Duodenal mucosa (tissue), 2 donors: ENCODE measurements around the gene PKD1L1.
A peak's percentile ranks its signal among the peaks of the same experiment; 100 is the strongest.
"Not testable (repeated sequence)": the region's sequence is repeated elsewhere in the genome, so short reads cannot be mapped to it uniquely, and the experiment has no call there.

ENCODE experiments used
- H3K27ac ChIP-seq: one replicate; pipeline ENCODE4 v1.7.0; 2013; ENCODE audit warnings: low read depth, low read length
- H3K27me3 ChIP-seq, 2 donors: one replicate each; pipeline ENCODE4 v1.7.0; 2013; ENCODE audit warnings: low read length in 2 of 2, control low read depth in 1 of 2; ENCODE audit not compliant: insufficient read depth in 2 of 2, control insufficient read depth in 1 of 2
- H3K36me3 ChIP-seq, 2 donors: one replicate each; pipeline ENCODE4 v1.7.0; 2013; ENCODE audit warnings: low read length in 2 of 2, control low read depth in 1 of 2; ENCODE audit not compliant: insufficient read depth in 2 of 2, control insufficient read depth in 1 of 2
- H3K4me1 ChIP-seq, 2 donors: one replicate each; pipeline ENCODE4 v1.7.0; 2013; ENCODE audit warnings: low read length in 2 of 2, control low read depth in 1 of 2; ENCODE audit not compliant: insufficient read depth in 2 of 2, control insufficient read depth in 1 of 2
- H3K4me3 ChIP-seq, 2 donors: one replicate each; pipeline ENCODE4 v1.7.0; 2013; ENCODE audit warnings: low read length in 2 of 2, low read depth in 1 of 2
- H3K9ac ChIP-seq, 2 donors: one replicate each; pipeline ENCODE4 v1.7.0; 2013; ENCODE audit warnings: low read length in 2 of 2, low read depth in 1 of 2
- H3K9me3 ChIP-seq, 2 donors: one replicate each; pipeline ENCODE4 v1.7.0; 2013; ENCODE audit warnings: low read length in 2 of 2, control low read depth in 1 of 2; ENCODE audit not compliant: control insufficient read depth in 1 of 2

The PKD1L1 gene

DNA sequence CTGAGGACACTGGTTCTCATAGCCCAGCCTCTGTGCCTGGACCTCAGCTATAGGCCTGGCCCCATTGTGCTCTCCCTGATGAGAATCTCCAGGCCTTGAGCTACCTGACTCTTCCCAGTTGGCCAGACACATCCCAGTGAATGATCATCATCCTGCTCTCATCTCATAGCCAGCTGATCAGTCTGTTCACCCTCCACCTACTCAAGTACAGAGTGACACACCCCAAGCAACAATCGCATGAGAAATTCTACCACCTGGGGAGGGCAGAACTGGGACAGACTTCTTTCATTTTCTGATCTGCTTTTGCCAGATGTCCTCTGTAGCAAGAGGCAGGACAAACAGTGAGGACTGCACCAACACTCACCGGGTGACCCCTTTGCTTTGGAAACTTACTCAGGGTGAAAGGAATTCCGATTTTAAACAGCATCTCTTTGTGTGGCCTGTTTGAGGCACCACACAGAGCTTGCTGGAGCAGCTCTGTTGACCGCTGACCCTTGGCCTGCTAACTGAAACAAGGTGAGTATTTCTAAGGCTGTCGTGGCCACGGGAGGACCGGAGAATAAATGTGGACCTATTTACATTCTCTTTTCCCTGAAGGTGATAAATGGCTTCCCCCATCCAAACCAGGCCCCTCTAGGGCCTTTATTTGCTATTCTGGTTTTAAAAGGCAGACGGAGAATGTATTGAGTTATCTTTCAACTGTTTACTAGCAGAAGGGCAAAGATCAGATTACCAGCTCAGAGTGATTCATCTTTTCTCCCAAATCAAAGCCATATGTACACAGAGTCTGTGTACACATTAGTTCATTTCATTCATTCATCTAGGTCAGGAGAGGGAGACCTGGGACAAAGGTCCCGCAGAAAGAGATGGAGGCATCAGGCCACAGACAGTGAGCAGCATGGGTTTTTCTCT is 184.9 kb downstream of the PKD1L1 start:
- Histone ChIP-seq H3K36me3 (no peaks in the 10 kb centered on the region), H3K4me3 (peak overlapping the region in 1 of 2 donors; percentile 38), H3K4me1 (peaks cover 11 to 15% of the 10 kb centered on the region in 2 donors), H3K9ac (no peak overlapping the region), H3K27ac (no peak overlapping the region), H3K27me3 (no peaks in the 10 kb centered on the region), H3K9me3 (no peaks in the 10 kb centered on the region)

DNA sequence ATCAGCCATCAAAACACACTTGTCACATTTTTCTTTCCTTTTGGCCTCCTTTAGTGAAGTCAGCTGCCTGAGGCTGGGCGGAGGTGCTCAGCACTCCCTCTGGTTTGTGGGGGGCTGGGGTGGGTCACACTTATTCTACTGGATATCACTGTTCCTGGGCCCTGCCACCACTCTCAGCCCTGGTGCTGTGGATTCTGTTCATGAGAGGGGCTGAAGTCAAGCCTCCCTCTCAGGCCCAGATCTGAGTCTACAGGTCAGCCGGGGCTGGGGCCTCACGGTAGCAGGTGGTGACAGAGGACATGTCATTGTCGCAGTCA is 185.6 kb downstream of the PKD1L1 start:
- Histone ChIP-seq H3K27ac (no peak overlapping the region), H3K27me3 (no peaks in the 10 kb centered on the region), H3K36me3 (no peaks in the 10 kb centered on the region)

DNA sequence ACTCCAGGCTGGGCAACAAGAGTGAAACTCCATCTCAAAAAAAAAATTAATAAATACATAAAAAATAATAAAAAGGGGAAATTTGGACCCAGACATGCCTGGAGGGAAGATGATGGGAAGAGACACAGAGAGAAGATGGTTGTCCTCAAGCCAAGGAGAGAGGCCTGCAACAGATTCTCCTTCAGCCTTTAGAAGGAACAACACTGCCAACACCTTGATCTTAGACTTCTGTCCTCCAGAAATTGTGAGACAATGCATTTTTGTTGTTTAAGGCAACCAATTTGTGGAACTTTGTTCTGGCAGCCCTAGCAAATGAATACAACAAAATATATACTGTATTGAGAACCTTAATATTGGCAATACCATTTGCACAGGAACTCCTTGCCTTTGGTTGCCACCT is 186.1 kb downstream of the PKD1L1 start:
- no peaks in the 10 kb centered on the region for H3K27me3 ChIP-seq
- no peaks in the 10 kb centered on the region for H3K36me3 ChIP-seq
- no peaks in the 10 kb centered on the region for H3K9me3 ChIP-seq
- H3K4me3 ChIP-seq, result no peak overlapping the region
- no peak overlapping the region for H3K27ac ChIP-seq
- peaks cover 11 to 15% of the 10 kb centered on the region in 2 donors for H3K4me1 ChIP-seq
- H3K9ac ChIP-seq, result no peak overlapping the region

More for the DNA sequence above, 185.6 kb downstream of the PKD1L1 start:
- Histone ChIP-seq H3K4me3 (no peak overlapping the region), H3K4me1 (peaks cover 11 to 15% of the 10 kb centered on the region in 2 donors), H3K9me3 (no peaks in the 10 kb centered on the region), H3K9ac (no peak overlapping the region)

DNA sequence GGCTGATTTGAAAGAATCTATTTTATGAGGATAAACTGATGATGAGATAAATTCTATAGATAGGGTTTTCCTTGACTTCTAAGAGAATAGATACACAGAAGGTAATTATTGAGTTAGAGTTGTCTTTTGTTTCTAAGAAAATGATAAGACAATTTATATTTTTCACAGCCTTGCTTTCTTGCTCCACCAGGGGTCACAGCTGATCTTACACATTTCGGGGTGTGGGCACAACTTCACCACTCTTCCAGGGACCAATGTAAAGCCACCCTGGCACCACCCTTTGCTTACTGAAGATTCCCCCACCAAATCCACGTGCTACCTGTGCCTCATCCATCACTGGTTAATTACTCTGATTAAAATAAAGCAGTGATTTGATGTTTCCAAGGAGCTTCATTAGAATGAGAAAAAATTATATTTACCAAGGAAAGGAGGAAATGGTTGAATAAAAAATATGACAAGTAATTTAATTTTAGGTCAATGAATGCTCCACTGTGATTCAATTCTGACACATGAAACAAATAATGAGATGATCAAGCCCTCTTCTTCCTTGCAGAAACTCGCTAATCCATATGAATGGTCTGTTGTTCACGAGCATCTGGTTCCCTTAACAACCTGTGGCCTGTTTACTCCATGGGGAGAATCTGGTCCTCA is 189.1 kb downstream of the PKD1L1 start:
- no peaks in the 10 kb centered on the region for H3K9me3 ChIP-seq
- H3K4me3 ChIP-seq, result no peak overlapping the region
- no peaks in the 10 kb centered on the region for H3K27me3 ChIP-seq
- no peaks in the 10 kb centered on the region for H3K36me3 ChIP-seq
- peaks cover 11 to 15% of the 10 kb centered on the region in 2 donors for H3K4me1 ChIP-seq
- H3K27ac ChIP-seq, result no peak overlapping the region
- H3K9ac ChIP-seq, result no peak overlapping the region

DNA sequence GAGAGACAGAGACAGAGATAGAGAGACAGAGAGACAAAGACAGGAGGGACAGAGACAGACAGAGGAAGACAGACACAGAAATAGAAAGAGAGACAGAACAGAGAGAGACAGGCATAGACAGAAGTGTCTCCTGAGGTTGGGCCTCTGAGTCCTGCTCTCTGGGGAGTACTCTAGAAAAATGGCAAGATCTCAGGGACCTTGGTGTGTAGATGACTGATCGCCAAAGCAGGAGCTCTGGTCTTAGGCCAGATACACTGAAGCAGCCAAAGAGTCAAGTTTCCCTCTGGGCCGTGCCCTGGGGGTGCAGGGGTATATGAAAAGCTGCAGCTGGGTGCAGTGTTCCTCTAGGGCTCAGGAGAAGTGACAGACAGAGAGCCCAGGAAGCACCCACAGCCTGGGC is 189.7 kb downstream of the PKD1L1 start:
- Histone ChIP-seq H3K36me3 (no peaks in the 10 kb centered on the region), H3K4me3 (no peak overlapping the region), H3K27ac (no peak overlapping the region), H3K9ac (no peak overlapping the region), H3K4me1 (peaks cover 8 to 12% of the 10 kb centered on the region in 2 donors), H3K27me3 (no peaks in the 10 kb centered on the region), H3K9me3 (no peaks in the 10 kb centered on the region)

DNA sequence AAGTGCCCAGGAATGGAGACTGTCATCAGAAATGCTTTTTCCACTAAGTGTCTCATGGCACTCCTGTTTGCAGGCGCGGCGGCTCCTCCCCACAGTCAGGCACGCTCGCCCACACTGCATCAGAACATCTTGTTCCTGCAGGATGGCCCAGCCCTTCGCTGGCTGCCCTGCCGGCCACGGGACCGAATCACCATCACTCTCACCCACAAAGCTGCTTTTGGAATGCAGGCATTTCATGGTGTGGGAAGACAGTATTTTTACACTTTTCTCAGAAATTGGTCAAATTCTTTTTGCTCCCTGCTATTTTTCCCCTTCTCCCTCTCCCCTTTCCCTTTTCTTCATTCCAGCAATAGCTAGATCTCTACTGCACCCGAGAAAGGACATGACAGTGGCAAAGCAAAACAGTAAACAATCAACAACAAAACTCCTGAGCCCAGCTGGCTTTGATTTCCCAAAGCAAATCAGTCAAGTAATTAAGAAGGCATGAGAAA is 190.3 kb downstream of the PKD1L1 start:
- Histone ChIP-seq H3K4me1 (peaks cover 3 to 7% of the 10 kb centered on the region in 2 donors), H3K27me3 (no peaks in the 10 kb centered on the region), H3K9ac (no peak overlapping the region), H3K27ac (no peak overlapping the region), H3K9me3 (no peaks in the 10 kb centered on the region), H3K36me3 (no peaks in the 10 kb centered on the region), H3K4me3 (no peak overlapping the region)

DNA sequence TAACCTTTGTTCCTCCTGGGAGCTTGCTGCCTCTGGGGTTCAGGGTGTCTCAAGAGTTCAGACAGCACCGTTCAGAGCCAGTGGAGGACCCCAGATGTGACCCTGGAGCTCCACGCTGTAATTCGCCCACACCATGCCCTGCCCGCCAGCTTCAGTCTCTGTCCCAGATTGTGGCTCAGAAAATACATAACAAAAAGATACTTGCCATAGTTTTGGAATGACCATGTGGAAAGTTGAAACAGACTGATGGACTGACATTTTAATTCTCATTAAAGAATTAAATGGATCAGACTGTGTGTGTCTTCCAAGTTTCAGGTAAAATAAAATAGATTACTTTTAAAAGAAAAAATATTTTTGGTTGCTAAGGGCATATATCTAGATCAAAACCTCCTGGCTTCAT is 191.6 kb downstream of the PKD1L1 start:
- Histone ChIP-seq H3K36me3 (no peaks in the 10 kb centered on the region), H3K27me3 (no peaks in the 10 kb centered on the region), H3K27ac (no peak overlapping the region), H3K4me1 (no peaks in the 10 kb centered on the region), H3K9ac (no peak overlapping the region), H3K4me3 (no peak overlapping the region), H3K9me3 (no peaks in the 10 kb centered on the region)

DNA sequence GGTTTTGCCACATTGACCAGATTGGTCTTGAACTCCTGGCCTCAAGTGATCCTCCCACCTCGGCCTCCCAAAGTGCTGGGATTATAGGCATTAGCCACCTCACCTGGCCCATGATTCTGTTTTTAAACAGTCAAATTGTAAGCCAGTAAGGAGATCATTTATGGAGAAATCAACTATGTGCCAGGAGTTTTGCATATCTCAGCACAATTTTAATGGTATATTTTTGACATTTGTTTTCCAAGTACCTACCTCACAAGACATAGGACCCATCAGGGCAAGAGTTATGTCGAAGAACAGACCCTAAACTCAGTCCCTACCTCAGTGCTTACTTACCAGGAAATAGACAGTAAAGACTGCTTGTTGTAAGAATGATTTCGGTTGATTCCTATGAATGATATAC is 193.0 kb downstream of the PKD1L1 start:
- Histone ChIP-seq H3K27ac (no peak overlapping the region), H3K4me1 (no peaks in the 10 kb centered on the region), H3K9me3 (no peaks in the 10 kb centered on the region), H3K9ac (no peak overlapping the region), H3K4me3 (no peak overlapping the region), H3K36me3 (no peaks in the 10 kb centered on the region), H3K27me3 (no peaks in the 10 kb centered on the region)

DNA sequence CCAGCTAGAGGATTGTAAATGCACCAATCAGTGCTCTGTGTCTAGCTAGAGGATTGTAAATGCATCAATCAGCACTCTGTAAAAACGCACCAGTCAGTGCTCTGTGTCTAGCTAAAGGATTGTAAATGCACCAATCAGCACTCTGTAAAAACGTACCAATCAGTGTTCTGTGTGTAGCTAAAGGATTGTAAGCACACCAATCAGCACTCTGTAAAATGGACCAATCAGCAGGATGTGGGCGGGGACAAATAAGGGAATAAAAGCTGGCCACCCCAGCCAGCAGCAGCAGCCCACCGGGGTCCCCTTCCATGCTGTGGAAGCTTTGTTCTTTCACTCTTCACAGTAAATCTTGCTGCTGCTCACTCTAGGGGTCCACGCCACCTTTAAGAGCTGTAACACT is 196.5 kb downstream of the PKD1L1 start:
- H3K4me3 ChIP-seq, H3K27me3 ChIP-seq, H3K9me3 ChIP-seq, H3K27ac ChIP-seq, H3K4me1 ChIP-seq, H3K36me3 ChIP-seq, H3K9ac ChIP-seq: not testable (repeated sequence)

DNA sequence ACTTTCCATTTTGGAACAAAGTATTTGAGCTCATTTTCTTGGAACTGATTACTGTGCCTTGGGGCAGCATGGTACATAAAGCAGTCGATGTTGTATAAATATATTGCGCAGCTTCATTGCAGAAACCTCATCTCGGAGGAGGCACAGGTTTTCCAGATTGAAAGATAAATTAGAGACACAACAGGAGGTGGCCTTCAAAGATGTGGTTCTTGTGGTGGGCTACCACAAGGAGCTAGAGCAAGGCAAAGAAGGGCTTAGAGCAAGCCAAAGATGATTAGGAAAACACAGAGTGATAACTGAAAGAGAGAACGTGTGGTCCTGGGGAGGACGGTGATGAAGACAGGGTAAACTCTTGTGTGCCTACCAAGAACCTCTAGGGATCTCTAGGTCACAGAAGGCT is 197.2 kb downstream of the PKD1L1 start:
- H3K9me3 ChIP-seq, result no peaks in the 10 kb centered on the region
- H3K27me3 ChIP-seq, result peaks cover 0 to 4% of the 10 kb centered on the region in 2 donors
- no peak overlapping the region for H3K27ac ChIP-seq
- H3K4me1 ChIP-seq, result no peaks in the 10 kb centered on the region
- H3K9ac ChIP-seq, result no peak overlapping the region
- no peaks in the 10 kb centered on the region for H3K36me3 ChIP-seq
- H3K4me3 ChIP-seq, result no peak overlapping the region
